Kidney epithelial cell (primary cell): Measurements from ENCODE around the gene SH2B2. TPM values are rescaled to one million over a fixed set of nuclear protein-coding genes. Genes with fewer than 3 reads are reported as not detected.

Experiments used
- DNase-seq: peaks from one replicate; pipeline ENCODE4 v3.0.0-alpha.2; 2010; ENCODE audit warnings: low read depth
- H3K27me3 ChIP-seq: 2 replicates; pipeline ENCODE4 v1.6.0; 2011; ENCODE audit warnings: low read length; ENCODE audit not compliant: control insufficient read depth, insufficient read depth
- H3K36me3 ChIP-seq: 2 replicates; pipeline ENCODE4 v1.5.1; 2011; ENCODE audit warnings: low read length; ENCODE audit not compliant: control insufficient read depth, insufficient read depth
- H3K4me3 ChIP-seq: 2 replicates; pipeline ENCODE4 v1.5.1; 2011; ENCODE audit warnings: low read depth, mild to moderate bottlenecking, control low read depth, low read length
- CTCF ChIP-seq: IDR thresholded peaks from 2 replicates; pipeline ENCODE4 v1.5.1; 2011; ENCODE audit warnings: mild to moderate bottlenecking, moderate library complexity, low read length, control low read depth, inconsistent platforms; ENCODE audit not compliant: insufficient read depth, poor library complexity, severe bottlenecking
- total RNA-seq: library from RNA; depleted of rRNA; stranded (reverse); fragments of >200 nt; gene quantifications from 2 replicates; pipeline ENCODE4 v1.2.3, GENCODE V29; 2015

Gene SH2B2
- total RNA-seq, 1 donor from 2014 or later, result 10.0 TPM

DNA sequence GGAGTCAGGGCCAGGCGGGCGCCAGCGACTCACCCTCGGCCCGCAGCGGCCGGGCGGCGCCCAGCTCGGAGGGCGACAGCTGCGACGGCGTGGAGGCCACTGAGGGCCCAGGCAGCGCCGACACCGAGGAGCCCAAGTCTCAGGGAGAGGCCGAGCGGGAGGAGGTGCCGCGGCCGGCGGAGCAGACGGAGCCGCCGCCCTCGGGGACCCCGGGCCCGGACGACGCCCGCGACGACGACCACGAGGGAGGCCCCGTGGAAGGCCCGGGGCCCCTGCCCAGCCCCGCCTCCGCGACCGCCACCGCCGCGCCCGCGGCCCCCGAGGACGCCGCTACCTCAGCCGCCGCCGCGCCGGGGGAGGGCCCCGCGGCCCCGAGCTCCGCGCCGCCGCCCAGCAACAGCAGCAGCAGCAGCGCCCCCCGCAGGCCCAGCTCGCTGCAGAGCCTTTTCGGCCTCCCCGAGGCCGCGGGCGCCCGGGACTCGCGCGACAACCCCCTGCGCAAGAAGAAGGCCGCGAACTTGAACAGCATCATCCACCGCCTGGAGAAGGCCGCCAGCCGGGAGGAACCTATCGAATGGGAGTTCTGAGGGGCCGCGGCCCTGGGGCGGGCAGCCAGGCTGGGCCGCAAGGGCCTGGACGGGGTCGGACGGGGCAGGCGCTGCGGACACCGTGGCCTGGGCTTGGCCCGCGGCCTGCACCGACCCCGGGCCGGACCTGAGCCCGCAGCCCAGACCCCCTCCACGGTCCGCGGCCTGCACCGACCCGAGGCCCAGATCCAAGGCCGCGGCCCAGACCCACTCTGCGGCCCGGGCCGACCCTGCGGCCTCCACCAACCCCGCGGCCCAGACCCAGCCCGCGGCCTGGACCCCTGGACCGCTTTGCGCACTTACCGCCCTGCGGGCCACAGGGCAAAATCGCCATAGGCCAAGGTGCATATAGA lies 37.9 kb upstream of the SH2B2 start:
- Histone ChIP-seq H3K36me3 (peaks cover 2% of the 10 kb centered on the region), H3K4me3 (no peak overlapping the region), H3K27me3 (no peaks in the 10 kb centered on the region)
- no peak for TF ChIP-seq CTCF
- no peak for DNase-seq

DNA sequence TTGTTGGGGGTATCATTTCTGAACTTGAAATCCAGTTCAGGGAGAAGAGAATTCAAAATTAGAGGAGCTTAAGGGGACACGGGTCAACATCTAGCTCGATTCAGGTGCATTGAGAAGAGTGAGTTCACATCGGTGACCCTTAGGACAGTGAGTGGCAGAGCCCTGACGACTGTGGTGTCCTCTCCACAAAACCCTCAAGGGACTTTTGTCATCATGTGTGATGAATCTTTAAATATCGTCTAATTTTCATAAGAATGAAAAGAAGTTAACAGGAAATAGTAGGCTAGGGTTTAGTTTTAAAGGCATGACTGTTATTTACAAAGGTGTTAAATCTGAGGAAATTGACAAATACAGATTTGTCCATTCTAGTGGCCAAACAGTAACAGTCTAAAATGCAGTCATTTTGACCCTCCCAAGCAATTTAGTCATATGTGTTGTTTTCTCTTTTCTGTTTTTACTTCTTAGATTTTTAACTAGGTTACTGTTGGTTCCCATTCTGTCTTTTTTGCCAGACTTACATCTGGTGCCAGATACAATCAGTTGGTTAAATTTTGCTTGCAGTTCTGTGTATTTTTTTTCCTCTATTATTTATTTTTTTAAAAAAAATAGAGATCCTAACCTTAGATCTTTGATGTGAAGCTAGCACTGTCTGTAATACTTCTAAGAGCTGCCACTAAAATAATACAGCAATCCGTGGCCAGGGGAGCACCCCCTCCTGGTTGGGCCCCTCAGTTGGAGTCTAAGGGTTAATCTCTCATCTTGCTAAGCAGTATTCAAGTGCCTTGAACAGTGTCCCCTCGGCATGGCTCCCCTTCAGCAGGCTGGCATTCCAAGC lies 34.9 kb upstream of the SH2B2 start:
- Histone ChIP-seq H3K36me3 (peaks cover 2% of the 10 kb centered on the region), H3K27me3 (no peaks in the 10 kb centered on the region), H3K4me3 (no peak overlapping the region)
- TF ChIP-seq CTCF, result no peak
- DNase-seq, result no peak

GRCh38 chr7:102252366-102252982 lies 34.2 kb upstream of the SH2B2 start:
- H3K27me3 ChIP-seq, result no peaks in the 10 kb centered on the region
- TF ChIP-seq CTCF, result no peak

DNA sequence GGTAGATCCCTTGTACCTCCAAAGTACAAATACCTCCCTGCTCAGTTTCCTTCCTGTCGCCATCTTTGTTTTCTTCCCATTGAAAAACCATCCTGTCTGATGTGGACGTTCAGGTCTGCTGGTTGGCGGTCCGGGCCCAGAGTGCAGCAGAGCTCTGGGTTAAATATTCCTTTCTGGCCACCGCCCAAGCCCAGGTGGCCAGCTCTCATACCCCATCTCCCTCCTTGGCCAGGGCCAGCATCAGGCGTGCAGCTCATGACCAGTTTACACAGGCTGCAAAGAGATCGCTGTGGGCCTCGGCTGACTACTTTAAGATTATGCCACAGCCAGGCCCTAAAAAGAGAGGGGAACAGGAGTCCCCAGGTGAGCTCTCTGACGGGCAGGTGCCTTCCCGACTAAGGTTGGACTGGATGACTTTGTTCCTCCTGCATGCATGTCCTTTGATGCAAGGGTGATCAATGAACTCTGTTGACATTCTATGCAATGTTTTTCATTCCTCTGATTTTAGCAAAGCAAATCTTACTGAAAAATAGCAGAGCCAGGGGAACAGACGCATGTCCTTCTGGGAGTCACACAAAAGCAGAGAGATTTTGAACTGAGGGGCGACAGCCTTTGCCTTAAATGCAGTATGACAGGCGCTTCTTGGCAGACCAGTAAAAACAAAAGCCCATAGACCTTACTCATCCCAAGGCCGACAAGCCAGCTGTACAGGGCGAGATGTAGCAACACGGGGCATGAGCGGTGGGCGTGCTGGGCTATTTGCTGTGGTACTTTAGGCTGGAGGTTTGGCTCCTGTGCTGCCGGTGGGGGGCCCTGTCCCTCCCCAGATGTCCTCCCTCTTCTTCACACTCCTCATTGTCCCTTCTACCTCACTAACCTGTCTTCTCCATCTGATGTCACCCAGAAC lies 33.3 kb upstream of the SH2B2 start:
- no peak for TF ChIP-seq CTCF
- no peak for DNase-seq
- no peaks in the 10 kb centered on the region for H3K27me3 ChIP-seq
- no peak overlapping the region for H3K4me3 ChIP-seq
- H3K36me3 ChIP-seq, result peaks cover 2% of the 10 kb centered on the region

More at GRCh38 chr7:102252366-102252982, 34.2 kb upstream of the SH2B2 start:
- DNase-seq, result no peak
- peaks cover 2% of the 10 kb centered on the region for H3K36me3 ChIP-seq
- no peak overlapping the region for H3K4me3 ChIP-seq

GRCh38 chr7:102253973-102254370 lies 32.7 kb upstream of the SH2B2 start:
- no peak for TF ChIP-seq CTCF
- Histone ChIP-seq H3K4me3 (no peak overlapping the region), H3K27me3 (no peaks in the 10 kb centered on the region), H3K36me3 (peaks cover 2% of the 10 kb centered on the region)
- DNase-seq, result no peak
